DOHH2 (cell line): ENCODE results near the gene NAXD.

Experiments
- H3F3A ChIP-seq: fragments of 200-600 bp; sonication (generic), shearing (Covaris generic); 2 replicates; pipeline ENCODE4 v1.6.0; 2016; ENCODE audit warnings: antibody characterized with exemption, mild to moderate bottlenecking; ENCODE audit not compliant: control insufficient read depth, insufficient read depth
- H3K27ac ChIP-seq: fragments of 200-600 bp; sonication (generic); 2 replicates; pipeline ENCODE4 v1.5.1; 2014; ENCODE audit warnings: low read depth, mild to moderate bottlenecking, low read length, moderate library complexity
- H3K27me3 ChIP-seq: fragments of 200-600 bp; sonication (generic); 2 replicates; pipeline ENCODE4 v1.6.1; 2014; ENCODE audit warnings: mild to moderate bottlenecking, low read length, mixed read lengths; ENCODE audit not compliant: control insufficient read depth
- H3K36me3 ChIP-seq: fragments of 200-600 bp; sonication (generic); 2 replicates; pipeline ENCODE4 v1.6.1; 2014; ENCODE audit warnings: mild to moderate bottlenecking, low read length, moderate library complexity, mixed read lengths; ENCODE audit not compliant: control insufficient read depth
- H3K4me1 ChIP-seq: fragments of 200-600 bp; sonication (generic); 2 replicates; pipeline ENCODE4 v1.6.1; 2014; ENCODE audit warnings: mild to moderate bottlenecking, low read length, mixed read lengths; ENCODE audit not compliant: control insufficient read depth
- H3K4me2 ChIP-seq: fragments of 200-600 bp; sonication (generic); 2 replicates; pipeline ENCODE4 v1.6.0; 2014; ENCODE audit warnings: mild to moderate bottlenecking, low read length, moderate library complexity
- H3K4me3 ChIP-seq: fragments of 200-600 bp; sonication (generic); 2 replicates; pipeline ENCODE4 v1.5.1; 2014; ENCODE audit warnings: mild to moderate bottlenecking, low read length, mixed read lengths
- H3K79me2 ChIP-seq: fragments of 200-600 bp; sonication (generic); 2 replicates; pipeline ENCODE4 v1.6.1; 2014; ENCODE audit warnings: mild to moderate bottlenecking, low read length, mixed read lengths; ENCODE audit not compliant: control insufficient read depth
- H3K9me2 ChIP-seq: fragments of 200-600 bp; sonication (generic); replicated peaks from 2 replicates; pipeline ENCODE4 v1.6.1; 2014; ENCODE audit warnings: mild to moderate bottlenecking, low read length, mixed read lengths; ENCODE audit not compliant: control insufficient read depth
- H3K9me3 ChIP-seq: fragments of 200-600 bp; sonication (generic); 2 replicates; pipeline ENCODE4 v1.6.1; 2014; ENCODE audit warnings: antibody characterized with exemption, low read length, mixed read lengths; ENCODE audit not compliant: control insufficient read depth, insufficient read depth
- H4K20me1 ChIP-seq: fragments of 200-600 bp; sonication (generic); 2 replicates; pipeline ENCODE4 v1.6.0; 2014; ENCODE audit warnings: low read depth, mild to moderate bottlenecking, antibody characterized with exemption, low read length, moderate library complexity; ENCODE audit not compliant: control insufficient read depth, insufficient read depth
- CTCF ChIP-seq: fragments of 200-600 bp; sonication (generic); IDR thresholded peaks from one replicate; pipeline ENCODE4 v1.5.1; 2014; ENCODE audit warnings: antibody characterized with exemption, mild to moderate bottlenecking, low read depth, low read length; ENCODE audit not compliant: poor library complexity, severe bottlenecking
- EZH2phosphoT487 ChIP-seq: fragments of 200-600 bp; sonication (generic); IDR thresholded peaks from 2 replicates; pipeline ENCODE4 v1.6.1; 2017; ENCODE audit warnings: borderline replicate concordance, mild to moderate bottlenecking, antibody characterized with exemption, low read length, moderate library complexity, mixed read lengths

The NAXD gene

DNA sequence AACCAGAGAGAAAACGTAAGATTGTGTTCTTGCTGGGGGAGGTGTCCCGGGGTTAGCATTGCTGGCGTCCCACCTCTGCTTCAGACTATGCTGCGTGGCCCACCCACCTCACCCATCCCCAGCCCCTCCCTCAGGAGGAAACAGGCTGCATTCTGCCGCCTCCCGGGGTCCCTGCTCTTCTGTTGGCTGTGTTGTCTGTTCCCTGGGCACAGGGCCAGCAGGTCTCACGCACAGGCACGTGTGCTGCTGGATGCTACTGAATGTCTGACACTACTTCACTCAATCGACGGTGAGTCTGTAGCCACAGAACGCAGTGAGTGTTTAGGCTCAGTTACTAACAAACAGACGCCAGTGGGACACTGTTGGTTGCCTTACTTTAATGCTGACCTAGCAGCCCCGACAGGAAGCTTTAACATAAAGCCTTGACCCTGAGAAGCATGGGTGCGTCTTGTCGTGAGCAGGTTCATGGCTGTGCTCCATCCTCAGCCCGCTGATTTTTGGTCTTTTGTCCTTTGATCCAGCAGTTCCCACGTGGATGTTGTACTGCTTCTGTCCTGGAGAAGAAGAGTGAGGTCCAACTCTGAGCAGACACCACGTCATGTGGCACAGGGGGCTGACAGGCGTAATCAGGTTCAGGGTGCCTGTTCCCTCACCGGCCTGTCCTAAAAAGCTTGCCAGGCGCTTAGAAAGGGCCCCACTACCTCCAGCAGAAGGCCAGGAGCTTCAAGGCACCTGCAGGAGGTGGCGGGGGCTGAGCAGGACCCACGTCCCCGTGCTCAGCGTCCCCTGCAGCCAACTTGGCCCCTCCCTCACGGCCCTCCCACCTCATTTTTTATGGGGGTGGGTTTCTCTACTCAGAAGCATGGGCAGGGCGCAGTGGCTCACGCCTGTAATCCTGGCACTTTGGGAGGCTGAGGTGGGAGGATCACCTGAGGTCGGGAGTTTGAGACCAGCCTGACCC is 26.0 kb downstream of the NAXD start:
- peaks cover 20% of the 10 kb centered on the region for H3K4me1 ChIP-seq
- peaks cover 5% of the 10 kb centered on the region; the same call in 1 of the 2 replicates for H3F3A ChIP-seq
- H3K27ac ChIP-seq = no peak overlapping the region
- H3K9me3 ChIP-seq = no peaks in the 10 kb centered on the region
- H3K79me2 ChIP-seq = no peaks in the 10 kb centered on the region
- no peak overlapping the region for H3K4me2 ChIP-seq
- H3K9me2 ChIP-seq = no peaks in the 10 kb centered on the region
- H3K36me3 ChIP-seq = peaks cover 66% of the 10 kb centered on the region
- H4K20me1 ChIP-seq = no peaks in the 10 kb centered on the region
- no peak overlapping the region for H3K4me3 ChIP-seq
- H3K27me3 ChIP-seq = no peaks in the 10 kb centered on the region
- TF ChIP-seq CTCF (no peak), EZH2phosphoT487 (no peak)

DNA sequence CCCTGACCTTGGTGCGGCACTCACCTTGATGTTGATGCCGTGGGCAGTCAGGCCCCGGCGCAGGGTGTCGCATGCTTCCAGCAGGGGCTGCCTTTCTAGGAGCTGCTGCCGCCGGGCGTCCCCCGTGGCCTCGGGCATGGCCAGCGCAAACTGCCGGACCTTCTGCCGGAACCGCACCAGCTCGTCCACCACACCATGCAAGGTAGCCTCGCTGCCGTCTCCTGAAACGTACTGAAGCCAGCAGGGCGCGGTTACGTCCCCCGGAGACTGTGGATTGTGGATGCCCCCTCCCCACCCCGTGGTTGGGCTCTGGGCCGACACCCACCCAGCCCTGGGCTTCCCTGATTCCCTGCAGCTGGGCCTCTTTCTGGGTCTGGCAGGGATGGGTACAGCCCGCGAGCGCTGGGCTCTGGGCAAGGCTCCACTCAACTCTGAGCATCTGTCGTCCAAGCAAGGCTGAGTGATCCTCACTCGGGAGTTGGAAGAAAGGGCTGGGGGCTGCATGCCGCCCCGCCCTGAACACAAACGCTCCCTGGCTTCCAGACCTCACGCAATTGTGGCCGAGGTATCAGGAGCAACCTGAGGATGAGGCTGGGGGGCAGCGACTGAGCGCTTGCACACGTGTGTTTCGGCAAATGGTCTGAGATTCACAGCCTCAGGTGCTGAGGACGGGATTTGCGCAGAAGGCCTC is 27.1 kb downstream of the NAXD start:
- no peak overlapping the region for H3K27ac ChIP-seq
- H3K4me3 ChIP-seq = no peak overlapping the region
- TF ChIP-seq EZH2phosphoT487 (no peak), CTCF (no peak)
- H3K9me3 ChIP-seq = no peaks in the 10 kb centered on the region
- H3K79me2 ChIP-seq = no peaks in the 10 kb centered on the region
- H3K4me1 ChIP-seq = peaks cover 20% of the 10 kb centered on the region
- H3F3A ChIP-seq = peaks cover 5% of the 10 kb centered on the region; the same call in 1 of the 2 replicates
- H3K4me2 ChIP-seq = no peak overlapping the region
- no peaks in the 10 kb centered on the region for H3K9me2 ChIP-seq
- peaks cover 66% of the 10 kb centered on the region for H3K36me3 ChIP-seq
- no peaks in the 10 kb centered on the region for H4K20me1 ChIP-seq
- H3K27me3 ChIP-seq = no peaks in the 10 kb centered on the region

DNA sequence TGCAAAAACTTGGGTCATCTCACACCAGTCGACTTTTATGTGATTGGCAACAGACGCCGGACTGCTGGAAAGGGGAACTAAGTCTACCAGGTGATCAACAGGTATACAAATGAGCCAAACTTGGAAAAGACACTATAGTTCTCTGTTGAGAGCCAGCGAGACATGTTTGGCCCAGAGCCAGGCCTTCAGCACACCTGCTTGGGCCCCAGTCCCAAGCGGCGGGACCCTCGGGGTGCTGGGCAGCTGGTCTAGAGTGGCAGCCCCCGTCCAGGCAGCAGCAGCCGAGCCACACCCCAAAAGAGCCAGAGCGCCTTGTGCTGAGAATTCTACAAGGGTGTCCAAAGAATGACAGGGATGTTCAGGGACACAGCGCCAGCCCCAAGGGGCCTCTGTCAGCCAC is 28.0 kb downstream of the NAXD start:
- Histone ChIP-seq H3K9me2 (no peaks in the 10 kb centered on the region), H4K20me1 (no peaks in the 10 kb centered on the region), H3K79me2 (no peaks in the 10 kb centered on the region), H3K36me3 (peaks cover 69% of the 10 kb centered on the region), H3K4me3 (no peak overlapping the region), H3K4me1 (peaks cover 20% of the 10 kb centered on the region), H3K9me3 (no peaks in the 10 kb centered on the region), H3K27ac (no peak overlapping the region), H3F3A (peaks cover 5% of the 10 kb centered on the region; the same call in 1 of the 2 replicates), H3K27me3 (no peaks in the 10 kb centered on the region), H3K4me2 (no peak overlapping the region)
- TF ChIP-seq CTCF = no peak
- TF ChIP-seq EZH2phosphoT487 = no peak
